DMS 273 (cell line): ENCODE data around the gene BANF2.
A peak's percentile ranks its signal among the peaks of the same experiment; 100 is the strongest.
"Not testable (repeated sequence)": the region's sequence is repeated elsewhere in the genome, so short reads cannot be mapped to it uniquely, and the experiment has no call there.

Experiments used
- DNase-seq: peaks from one replicate; lab custom pipeline; 2025; ENCODE audit not compliant: unreplicated experiment; lab: John Stamatoyannopoulos, UW

Gene BANF2

DNA sequence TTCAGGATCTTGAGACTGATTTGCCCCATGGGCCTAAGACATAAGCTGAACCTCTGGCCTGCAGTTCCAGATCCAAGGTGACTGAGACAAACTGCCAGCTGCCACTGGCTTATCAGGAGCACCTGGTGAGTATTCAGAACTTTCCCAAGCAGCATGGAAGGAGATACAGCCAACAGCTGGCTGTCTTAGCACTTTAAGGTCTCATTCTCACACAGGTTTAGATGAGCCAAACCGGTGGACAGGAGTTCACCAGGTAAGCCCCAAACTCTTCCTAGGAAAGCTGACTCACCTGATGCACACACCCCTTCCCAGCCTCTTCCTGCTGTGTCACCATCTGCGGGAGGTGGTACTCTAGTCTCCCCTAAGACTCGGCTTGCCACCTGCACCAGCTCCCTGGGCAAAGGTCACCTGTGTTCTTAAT, at the start of gene BANF2:
Gene BANF2 (plus strand): TSS at position 36 of the 421 bp plus-strand sequence. CDS start 25,060 bp downstream, outside the sequence.
- no peak for DNase-seq

DNA sequence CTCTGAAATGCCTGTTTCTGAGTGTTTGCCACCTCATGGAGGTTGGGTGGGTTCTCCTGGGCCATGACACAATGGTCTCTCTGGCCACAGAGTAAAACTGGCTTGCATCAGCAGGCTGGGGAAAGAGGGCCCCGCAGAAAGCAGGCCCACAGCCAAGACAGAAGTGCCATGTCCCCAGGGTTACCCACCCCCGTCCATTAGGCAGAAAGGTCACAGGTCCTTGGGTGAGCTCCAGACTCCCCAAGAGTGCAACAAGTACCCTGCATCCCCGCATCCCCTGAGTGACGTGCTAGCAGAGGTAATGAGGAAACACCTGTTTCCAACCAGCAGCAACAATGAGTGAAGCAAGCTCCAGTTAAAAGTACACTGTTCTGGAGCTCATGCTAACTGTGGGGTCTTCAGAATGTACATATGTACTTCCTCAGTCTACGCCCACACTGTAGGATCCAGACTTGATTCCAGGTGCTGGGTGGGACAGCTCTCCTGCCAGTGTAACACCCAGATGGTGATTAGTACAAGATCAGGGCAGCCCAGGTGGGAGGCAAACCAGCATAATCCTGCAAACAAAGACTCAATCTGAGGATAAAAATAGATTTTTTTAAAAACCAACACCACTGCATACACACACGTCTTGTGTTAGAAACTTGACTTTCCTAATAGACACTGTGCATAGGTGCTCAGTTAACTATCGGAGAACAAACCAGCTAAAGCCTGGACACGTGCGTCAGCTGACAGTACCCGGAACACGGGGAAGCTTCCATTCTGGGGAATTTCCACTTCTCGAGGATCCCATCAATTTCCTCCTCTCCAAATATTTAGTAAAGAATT, 49.3 kb upstream of the BANF2 start:
- no peak for DNase-seq

DNA sequence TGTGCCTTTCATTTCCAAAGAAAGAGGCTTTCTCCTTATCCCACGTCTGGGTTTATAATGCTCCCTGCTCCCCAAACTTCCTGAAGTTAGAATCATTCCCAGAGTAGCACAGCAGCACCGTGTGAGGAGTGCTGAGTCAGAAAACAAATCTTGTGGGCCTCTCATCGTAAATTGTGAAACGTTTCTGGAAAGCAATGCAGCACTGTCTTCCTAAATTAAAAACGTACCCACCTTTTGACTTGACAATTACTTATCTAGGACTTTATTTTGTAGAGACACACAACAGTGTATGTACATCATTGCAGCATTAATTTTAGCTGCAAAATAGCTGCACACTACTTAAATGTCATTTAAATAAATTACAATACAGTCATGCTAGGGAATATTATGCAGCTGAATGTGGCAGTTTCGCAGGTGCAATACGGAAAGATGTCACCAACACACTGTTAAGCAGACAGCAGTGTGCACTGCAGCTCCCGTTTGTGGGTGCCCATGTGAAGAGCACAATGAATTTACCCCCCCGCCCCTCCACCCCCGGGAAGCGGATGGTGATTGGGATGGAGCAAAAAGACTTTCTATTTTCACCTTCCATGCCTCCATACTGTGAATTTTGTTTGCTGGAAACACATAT, 48.5 kb upstream of the BANF2 start:
- DNase-seq: no peak

DNA sequence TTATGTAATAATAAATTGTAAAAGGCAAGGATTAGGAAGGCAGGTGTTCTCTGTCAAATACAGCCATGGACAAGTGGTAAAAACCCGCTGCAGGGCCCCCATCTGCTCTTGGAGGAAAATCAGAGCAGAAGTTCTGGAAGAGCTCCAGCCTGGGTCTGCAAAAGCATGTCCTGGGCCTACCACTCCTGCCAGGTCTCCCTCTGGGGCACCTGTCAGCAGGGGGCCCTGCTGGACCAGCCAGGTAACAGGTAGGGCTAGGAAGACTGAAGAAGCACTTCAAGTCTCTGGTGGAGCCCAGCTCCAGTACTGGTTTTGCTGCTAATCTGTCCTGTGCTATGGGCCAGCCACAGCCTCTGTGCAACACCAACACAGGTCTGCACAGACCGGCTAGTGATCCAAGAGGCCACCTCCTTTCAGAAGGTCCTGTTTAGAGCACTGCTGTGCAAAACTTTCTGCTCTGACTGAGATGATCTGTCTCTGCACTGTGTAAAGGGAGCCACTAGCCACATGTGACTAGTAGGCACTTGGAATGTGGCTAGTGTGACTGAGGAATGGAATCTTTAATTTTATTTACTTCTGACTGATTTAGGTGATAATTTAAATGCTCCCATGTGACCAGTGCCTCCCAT, 47.9 kb upstream of the BANF2 start:
- DNase-seq: peak; percentile 76

DNA sequence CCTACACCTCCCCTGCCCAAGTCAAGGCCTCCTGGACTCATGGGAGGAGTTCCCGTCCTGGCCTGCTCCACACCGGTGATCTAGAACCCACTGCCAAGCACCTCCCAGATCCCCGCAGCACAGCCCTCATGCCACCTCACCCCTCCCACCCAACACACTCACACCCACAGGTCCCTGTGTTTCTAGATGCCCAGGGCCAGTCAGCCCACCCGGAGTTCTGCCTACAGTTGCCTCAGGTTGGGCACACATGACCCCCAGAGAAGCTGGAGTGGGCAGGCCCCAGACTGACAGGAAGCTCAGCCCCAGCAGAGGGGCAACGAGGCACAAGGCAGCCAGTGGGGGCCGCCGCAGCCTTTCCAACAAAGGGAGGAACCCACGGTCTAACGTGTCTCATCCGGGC, 47.4 kb upstream of the BANF2 start:
- DNase-seq: no peak

DNA sequence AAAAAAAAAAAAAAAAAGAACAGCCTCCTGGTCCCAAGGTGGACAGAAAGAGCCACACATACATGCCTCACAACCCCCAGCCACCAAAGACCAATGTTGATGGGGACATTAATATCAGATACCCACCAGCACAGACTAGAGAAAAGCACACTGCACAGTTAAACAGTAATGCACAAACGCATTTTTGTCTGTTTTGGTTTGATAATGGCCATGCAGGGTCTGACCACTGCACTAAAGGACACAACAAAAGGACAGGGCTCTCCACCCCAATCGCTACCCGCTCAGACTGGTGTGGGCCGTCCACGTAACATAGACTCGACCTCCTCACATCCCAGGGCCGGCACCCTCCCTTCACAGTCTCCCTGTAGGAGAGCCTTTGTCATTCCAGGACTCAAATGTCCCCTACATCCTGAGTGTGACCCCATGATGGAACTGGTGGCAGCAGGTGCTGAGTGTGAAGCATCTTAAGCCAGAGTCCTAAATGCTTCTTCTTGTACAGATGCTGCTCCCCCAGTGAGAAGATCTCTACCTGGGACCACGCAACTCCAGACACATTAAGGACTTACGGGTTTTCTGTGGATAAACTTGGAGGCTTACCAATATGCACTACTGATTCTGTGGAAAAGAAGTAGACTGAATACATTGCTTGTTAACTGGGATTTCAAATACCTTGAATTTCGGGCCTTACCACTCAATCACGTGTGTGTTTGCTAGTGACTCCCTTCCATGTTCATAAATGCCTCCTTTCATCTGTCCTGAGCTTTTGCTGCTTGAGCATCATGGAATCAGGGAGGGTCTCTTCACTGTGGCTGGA, 45.7 kb upstream of the BANF2 start:
- DNase-seq: no peak

DNA sequence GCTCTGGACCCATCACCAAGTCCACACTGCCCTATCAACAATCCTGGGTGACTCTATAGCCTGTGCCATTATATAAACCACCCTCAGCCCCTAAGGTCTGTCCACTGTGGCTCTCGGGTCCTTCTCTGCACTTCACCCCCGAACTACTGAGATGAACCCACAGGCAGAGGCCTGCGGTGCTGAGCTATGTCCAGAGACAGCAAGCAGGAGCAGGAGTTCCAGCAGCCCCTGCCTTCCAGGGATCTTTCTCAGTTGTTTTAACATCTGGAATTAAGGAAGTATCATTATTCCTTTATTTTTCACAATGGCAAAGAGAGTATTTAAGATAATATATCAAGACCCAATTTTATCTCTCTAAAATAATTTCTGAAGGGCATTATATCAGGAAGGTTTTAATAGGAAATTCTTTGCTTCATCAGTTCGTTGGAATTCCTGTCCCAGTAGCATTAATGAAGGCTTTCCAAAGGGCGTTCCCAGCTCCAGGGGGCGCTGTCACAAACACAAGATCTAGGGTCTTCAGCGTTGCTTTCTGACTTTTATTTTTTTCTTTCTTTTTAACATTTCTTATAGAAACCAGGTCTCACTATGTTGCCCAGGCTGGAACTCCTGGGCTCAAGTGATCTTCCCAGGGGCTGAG, 45.0 kb upstream of the BANF2 start:
- DNase-seq: peak; percentile 49

DNA sequence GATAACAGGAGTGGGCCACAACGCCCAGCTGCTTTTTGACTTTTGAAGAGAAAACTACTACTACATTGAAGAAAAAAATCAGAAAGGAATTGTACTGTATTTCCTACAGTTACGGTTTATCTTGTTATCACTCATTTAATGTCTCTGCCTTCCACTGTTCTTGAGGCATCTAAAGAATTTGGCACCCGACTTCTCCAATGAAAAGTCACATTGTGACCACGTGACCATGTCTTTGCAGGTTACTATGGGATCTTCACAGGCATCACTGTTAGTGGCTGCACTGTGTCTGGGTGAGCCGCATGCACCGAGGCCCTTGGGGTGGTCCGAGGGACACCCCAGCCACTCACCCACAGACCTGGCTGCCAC, 44.5 kb upstream of the BANF2 start:
- DNase-seq: no peak

DNA sequence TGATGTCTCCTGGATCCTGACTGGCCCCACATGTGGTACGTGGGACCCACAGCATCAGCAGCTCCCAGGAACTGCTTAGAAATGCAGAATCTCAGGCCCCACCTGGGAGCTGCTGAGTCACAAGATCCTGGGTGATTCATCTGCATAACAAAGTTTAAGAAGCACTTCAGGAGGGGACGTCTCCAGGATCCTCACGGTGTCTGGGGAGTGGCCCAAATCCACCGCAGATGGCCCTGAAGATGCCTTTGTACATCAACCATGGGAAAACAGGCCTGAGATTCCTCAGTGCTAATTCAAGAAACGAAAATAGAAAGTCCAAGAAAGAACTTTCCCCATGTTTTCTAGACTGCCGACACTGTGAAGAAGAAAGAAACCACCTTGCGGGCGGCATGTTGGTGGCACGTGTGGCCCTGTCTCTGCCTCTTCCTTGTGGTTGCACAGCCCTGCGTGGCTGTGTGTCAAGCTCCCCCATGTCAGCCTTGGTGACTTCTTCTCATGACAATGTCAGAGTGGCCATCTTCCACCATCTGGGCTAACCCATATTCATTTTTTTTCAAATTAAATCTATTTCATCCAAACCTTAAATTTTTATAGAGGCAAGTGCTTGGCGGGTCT, 43.8 kb upstream of the BANF2 start:
- no peak for DNase-seq

DNA sequence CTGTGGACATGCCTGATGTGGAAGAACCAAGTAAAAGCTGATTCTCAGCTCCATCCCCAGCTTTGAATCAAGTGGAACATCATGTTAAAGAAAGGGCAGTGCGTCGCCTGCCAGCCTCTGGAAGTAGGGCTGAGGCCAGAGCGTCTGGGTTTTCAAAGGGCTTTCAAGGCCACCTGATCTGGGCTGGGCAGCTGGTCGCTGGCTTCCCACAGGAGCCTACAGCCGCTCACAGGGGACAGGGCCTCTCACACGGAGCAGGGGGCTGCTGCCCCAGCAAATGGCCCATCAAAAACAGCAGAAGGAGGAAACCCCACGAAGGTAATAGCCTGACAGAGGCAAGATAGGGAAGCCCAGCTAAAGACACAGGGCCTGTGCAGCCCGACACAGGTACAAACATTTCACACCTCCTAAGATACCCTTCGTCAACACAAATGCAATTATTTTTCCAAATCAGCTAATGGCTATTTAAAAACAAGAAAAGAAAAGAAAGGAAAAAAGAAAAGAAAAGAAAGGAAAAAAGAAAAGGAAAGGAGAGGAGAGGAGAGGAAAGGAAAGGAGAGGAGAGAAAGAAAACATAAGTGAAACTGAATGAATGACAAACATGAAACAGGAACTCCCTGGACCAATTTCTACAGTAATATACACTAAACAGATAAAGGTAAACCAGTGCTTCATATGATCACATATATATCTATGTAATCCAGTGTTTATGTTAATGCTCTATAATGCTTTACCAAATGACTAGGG, 42.5 kb upstream of the BANF2 start:
- DNase-seq: no peak

DNA sequence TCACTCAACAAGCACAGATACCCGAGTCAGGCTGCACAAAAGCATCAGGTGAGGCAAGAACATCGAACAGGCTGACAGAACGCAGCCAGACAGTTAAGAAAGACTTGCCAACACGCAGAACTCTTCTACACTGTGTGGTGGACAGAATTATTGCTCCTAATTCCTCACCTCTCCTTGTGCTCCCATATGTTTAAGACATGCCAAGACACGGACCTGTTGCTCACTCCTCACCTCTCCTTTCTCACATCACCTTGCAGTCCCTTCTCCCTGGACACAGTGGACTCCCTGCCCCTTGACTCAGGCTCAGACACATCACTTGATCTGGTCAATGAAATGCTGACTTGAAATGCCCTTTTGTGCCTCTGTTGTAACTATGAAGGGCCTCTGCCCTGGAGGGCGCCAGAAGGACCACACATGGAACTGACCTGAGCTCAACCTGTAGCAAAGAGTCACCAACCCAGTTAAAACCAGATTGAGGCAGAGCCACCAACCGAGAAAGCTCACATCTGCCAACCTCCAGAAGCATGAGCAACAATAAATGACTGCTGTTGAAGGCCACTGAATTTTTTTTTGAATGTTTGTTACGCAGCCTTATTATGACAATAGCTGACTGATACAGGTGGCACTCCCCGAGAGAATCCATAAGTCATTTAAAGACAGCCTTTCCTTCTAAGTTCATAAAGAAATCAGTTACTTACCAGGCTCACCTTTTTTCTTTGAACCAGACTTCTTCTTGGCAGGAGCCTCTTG, 41.7 kb upstream of the BANF2 start:
- no peak for DNase-seq

DNA sequence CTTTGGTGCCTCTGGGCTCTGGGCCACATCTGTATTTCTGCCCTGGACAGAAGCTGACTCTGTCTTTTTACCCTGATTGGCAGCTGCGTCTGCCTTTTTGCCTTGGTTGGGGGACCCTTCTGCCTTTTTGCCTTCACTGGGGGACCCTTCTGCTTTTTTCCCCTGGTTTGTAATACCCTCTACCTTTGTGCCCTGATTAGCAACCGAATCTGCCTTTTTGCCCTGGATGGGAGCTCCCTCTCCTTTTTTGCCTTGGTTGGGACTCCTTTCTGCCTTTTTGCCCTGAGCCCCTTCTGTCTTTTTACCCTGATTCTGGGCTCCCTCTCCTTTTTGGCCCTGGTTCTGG, 41.1 kb upstream of the BANF2 start:
- no peak for DNase-seq

DNA sequence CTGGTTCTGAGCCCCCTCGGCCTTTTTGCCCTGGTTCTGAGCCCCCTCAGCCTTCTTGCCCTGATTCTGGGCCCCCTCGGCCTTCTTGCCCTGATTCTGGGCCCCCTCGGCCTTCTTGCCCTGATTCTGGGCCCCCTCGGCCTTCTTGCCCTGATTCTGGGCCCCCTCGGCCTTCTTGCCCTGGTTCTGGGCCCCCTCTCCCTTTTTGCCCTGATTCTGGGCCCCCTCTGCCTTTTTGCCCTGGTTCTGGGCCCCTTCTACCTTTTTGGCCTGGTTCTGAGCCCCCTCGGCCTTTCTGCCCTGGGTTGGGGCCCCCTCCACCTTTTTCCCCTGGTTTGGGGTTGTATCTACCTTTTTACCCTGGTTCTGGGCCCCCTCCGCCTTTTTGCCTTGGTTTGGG, 40.4 kb upstream of the BANF2 start:
- DNase-seq: not testable (repeated sequence)

DNA sequence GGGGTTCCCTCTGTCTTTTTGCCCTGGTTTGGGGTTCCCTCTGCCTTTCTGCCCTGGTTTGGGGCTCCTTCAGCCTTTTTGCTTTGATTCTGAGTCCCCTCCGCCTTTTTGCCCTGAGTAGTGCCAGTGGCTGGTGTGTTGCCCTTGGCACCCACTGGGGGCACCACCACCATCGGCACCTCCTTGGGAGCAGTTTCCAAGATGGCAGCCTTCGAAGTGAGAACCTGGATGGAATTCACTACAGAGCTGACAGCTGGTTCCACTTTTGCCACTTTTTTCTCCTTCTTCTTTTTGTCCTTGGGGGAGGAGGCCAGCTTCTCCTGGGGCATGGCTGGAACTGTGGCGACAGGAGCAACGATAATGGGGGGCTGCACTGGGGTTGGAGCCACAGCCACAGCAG, 40.0 kb upstream of the BANF2 start:
- peak; percentile 11 for DNase-seq

DNA sequence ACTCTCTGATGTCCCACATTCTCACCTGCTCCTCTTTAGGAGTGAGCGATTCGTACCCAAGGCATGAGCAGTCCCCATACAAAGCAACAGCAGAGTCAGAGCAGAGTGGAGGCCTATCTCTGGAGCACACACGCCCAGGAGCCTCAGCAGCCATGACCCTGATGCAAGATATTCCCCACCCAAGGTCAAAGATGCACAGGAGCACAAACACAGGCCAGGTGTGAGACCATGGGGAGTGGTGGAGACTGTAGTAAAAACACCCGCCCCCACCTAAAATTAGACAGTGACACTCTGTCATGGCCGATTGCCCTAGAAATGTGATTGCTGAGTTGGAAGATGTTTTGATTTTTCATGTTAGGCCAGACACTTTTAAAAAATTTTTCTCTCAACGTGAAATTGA, 39.1 kb upstream of the BANF2 start:
- DNase-seq: no peak

DNA sequence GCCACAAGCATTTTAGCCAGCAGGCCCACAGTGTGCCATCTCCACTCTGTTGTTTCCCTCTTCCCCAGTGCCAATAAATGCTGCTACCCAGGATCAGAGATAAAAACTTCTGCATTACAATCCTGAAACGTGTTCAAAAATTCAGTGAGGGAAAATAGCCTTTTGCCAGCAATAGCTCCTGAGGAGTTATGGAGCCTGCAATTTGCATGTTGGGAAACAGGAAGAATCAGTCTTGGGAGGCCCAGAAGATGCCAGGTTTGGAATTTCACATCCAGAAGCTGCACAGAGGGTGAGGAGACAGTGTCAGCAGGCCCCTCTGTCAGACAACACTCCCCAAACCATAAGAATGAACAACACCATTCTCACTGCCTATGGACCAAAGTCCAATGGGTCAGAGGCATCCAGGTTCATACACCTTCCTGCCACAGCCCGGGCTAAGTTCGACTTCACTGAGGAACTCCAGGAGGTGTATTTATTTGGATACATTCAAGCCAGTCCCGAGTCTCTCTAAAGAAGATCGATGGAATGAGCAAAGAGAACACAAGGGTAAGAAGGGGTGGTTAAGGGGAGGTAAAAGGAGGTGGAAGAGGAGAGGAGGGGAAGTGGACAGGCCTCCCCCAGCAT, 38.5 kb upstream of the BANF2 start:
- DNase-seq: no peak

DNA sequence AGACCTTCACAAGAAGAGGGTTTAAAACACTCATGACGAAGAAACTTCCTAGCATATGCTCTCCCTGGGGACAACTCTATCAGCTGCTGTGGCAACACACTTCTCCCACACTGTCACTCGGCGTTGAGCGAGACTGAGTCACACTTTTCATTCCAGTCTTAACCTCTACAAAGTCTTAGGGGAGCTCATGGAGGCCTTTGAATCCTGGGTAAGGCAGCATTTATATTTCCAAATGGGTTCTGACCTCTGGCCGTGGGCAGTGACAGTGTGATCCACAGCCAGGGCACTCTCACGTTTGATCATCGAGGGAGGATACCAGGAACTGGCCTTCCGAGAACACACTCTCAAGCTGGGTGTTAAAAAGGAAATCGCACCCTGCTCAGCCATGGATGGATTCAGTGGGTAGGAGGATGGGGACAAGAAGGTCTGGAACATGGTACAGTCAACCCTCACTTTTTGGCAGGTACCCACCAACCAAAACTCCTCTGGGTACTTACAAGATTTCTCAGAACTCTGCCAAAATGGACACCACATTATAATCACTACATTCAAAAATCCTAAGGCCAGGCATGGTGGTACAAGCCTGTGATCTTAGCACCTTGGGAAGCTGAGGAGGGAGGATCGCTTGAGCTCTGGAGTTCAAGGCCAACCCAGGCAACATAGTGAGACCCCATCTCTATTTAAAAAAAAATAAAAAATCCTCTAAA, 37.3 kb upstream of the BANF2 start:
- DNase-seq: no peak

DNA sequence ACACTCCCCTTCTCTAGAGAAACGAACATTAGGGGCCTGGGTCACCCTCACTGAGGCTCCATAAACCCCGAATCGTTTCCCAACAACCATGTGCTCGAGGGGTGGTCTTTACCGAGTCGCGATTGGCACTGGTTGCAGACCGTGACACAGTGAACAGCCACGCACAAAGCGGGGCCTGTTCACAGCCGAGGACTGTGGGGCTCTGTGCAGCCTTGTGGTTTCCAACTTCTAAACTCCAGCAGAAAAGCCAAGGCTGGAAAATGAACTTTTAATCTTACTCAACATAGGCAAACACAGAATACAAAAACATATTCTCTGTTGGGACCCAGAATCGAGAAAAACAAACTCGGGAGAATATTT, 36.7 kb upstream of the BANF2 start:
- no peak for DNase-seq
